HCT116 (cell line): Measurements from ENCODE around the gene EXOSC7. TPM values are rescaled to one million over a fixed set of nuclear protein-coding genes. Genes with fewer than 3 reads are reported as not detected.

Experiments used
- ATAC-seq: fragments of 200-7000 bp; cut with Tn5 transposase; 2 replicates; pipeline ENCODE4 v1.9.1; 2020; ENCODE audit warnings: mild to moderate bottlenecking, moderate library complexity
- BruUV-seq: library from RNA; stranded (reverse); fragments of 400-500 nt; replicated peaks from 2 replicates; lab custom pipeline; 2021; lab: Mats Ljungman, UMichigan
- CTCF ChIA-PET: fragments of 300-600 bp; sonication (Branson Sonifier 250); formaldehyde crosslinking; loops from one replicate; lab custom pipeline; 2021; ENCODE audit warnings: antibody characterized with exemption; lab: Charles Lee
- POLR2A ChIA-PET: fragments of 300-600, 350-600 bp; sonication (Branson Sonifier 250); formaldehyde crosslinking; loops from one replicate; lab custom pipeline; 2021; ENCODE audit warnings: antibody characterized with exemption; lab: Charles Lee
- RAD21 ChIA-PET, 2 experiments: fragments of 300-600 bp; sonication (Branson Sonifier 250); formaldehyde crosslinking; loops; one replicate each; lab custom pipeline; 2023; ENCODE audit warnings: low total read pairs in 2 of 2; ENCODE audit not compliant: uncharacterized antibody in 2 of 2, unreplicated experiment in 2 of 2, low non-redundant PET in 1 of 2; lab: Charles Lee
- DNase-seq: peaks from one replicate; pipeline ENCODE4 v3.0.0-alpha.2; 2010; ENCODE audit warnings: low read depth, low spot score
- H2AFZ ChIP-seq: fragments of 200-600 bp; shearing (Covaris generic), sonication (generic); 2 replicates; pipeline ENCODE4 v1.6.1; 2017; ENCODE audit warnings: low read depth, mixed run types, mixed read lengths, antibody characterized with exemption, low read length; ENCODE audit not compliant: poor library complexity, severe bottlenecking
- H3K27ac ChIP-seq: 2 replicates; pipeline ENCODE4 v1.5.1; 2012; ENCODE audit warnings: low read depth, low read length
- H3K27me3 ChIP-seq: fragments of 200-600 bp; sonication (generic); 2 replicates; pipeline ENCODE4 v1.6.1; 2016; ENCODE audit warnings: mixed run types, low read length, mixed read lengths; ENCODE audit not compliant: insufficient read depth
- H3K36me3 ChIP-seq, 2 experiments: fragments of 200-500 bp in 1 of 2; fragments of 200-600 bp in 1 of 2; sonication (Bioruptor generic) in 1 of 2; sonication (generic) in 1 of 2; 2 replicates each; pipeline versions ENCODE4 v1.5.1 to v1.6.1; 2014 to 2016; ENCODE audit warnings: low read length in 2 of 2, inconsistent platforms in 1 of 2, mixed read lengths in 1 of 2, mixed run types in 1 of 2; ENCODE audit not compliant: insufficient read depth in 2 of 2, control insufficient read depth in 1 of 2
- H3K4me1 ChIP-seq, 2 experiments: fragments of 200-600 bp in 1 of 2; sonication (generic) in 1 of 2; 2 replicates each; pipeline versions ENCODE4 v1.5.1 to v1.6.1; 2012 to 2017; ENCODE audit warnings: low read length in 2 of 2, inconsistent platforms in 1 of 2, mild to moderate bottlenecking in 1 of 2, mixed read lengths in 1 of 2, mixed run types in 1 of 2, moderate library complexity in 1 of 2; ENCODE audit not compliant: insufficient read depth in 2 of 2, control insufficient read depth in 1 of 2
- H3K4me2 ChIP-seq: fragments of 200-600 bp; sonication (generic); 2 replicates; pipeline ENCODE4 v1.6.1; 2017; ENCODE audit warnings: mixed run types, low read length, mixed read lengths
- H3K4me3 ChIP-seq, 2 experiments: fragments of 200-600 bp in 1 of 2; sonication (generic) in 1 of 2; replicated peaks in 1 of 2; 2 replicates each; pipeline ENCODE4 v1.5.1; 2011 to 2016; ENCODE audit warnings: low read length in 2 of 2, control low read depth in 1 of 2, low read depth in 1 of 2, mild to moderate bottlenecking in 1 of 2, mixed read lengths in 1 of 2, mixed run types in 1 of 2
- H3K79me2 ChIP-seq: fragments of 200-600 bp; sonication (generic); 2 replicates; pipeline ENCODE4 v1.6.1; 2017; ENCODE audit warnings: mild to moderate bottlenecking, mixed run types, low read length, moderate library complexity, mixed read lengths; ENCODE audit not compliant: insufficient read depth
- H3K9ac ChIP-seq: fragments of 200-600 bp; sonication (generic); 2 replicates; pipeline ENCODE4 v1.6.1; 2016; ENCODE audit warnings: low read length, mixed read lengths
- H3K9me2 ChIP-seq: fragments of 200-600 bp; sonication (generic), shearing (Covaris generic); 2 replicates; pipeline ENCODE4 v1.6.1; 2017; ENCODE audit warnings: mixed run types, mild to moderate bottlenecking, moderate library complexity; ENCODE audit not compliant: insufficient read depth
- H3K9me3 ChIP-seq, 2 experiments: fragments of 200-500 bp in 1 of 2; fragments of 200-600 bp in 1 of 2; sonication (Bioruptor generic) in 1 of 2; sonication (generic) in 1 of 2; 2 replicates each; pipeline ENCODE4 v1.6.1; 2014 to 2017; ENCODE audit warnings: low read length in 2 of 2, mixed read lengths in 2 of 2, inconsistent platforms in 1 of 2, low read depth in 1 of 2, mild to moderate bottlenecking in 1 of 2, mixed run types in 1 of 2, moderate library complexity in 1 of 2; ENCODE audit not compliant: control insufficient read depth in 1 of 2, insufficient read depth in 1 of 2
- H4K20me1 ChIP-seq: fragments of 200-600 bp; sonication (generic), shearing (Covaris generic); 2 replicates; pipeline ENCODE4 v1.6.1; 2017; ENCODE audit warnings: mixed run types, mild to moderate bottlenecking, moderate library complexity; ENCODE audit not compliant: insufficient read depth
- ATF3 ChIP-seq: IDR thresholded peaks from 2 replicates; pipeline ENCODE4 v1.6.1; 2012
- CEBPB ChIP-seq: IDR thresholded peaks from 2 replicates; pipeline ENCODE4 v1.6.1; 2012; ENCODE audit warnings: low read depth
- ELF1 ChIP-seq: IDR thresholded peaks from 2 replicates; pipeline ENCODE4 v1.6.1; 2012; ENCODE audit warnings: low read depth, borderline replicate concordance
- EZH2 ChIP-seq: fragments of 200-600 bp; sonication (generic); IDR thresholded peaks from 2 replicates; pipeline ENCODE4 v1.6.1; 2017; ENCODE audit warnings: antibody characterized with exemption, mixed run types
- FOSL1 ChIP-seq: IDR thresholded peaks from 2 replicates; pipeline ENCODE4 v1.6.1; 2012; ENCODE audit warnings: low read depth
- POLR2A ChIP-seq: IDR thresholded peaks from 2 replicates; pipeline ENCODE4 v1.7.0; 2011; ENCODE audit warnings: borderline replicate concordance; ENCODE audit not compliant: insufficient read depth, insufficient read length; ENCODE audit errors: extremely low read depth
- SIN3A ChIP-seq: IDR thresholded peaks from 2 replicates; pipeline ENCODE4 v1.6.1; 2012; ENCODE audit warnings: low read depth
- SRF ChIP-seq: IDR thresholded peaks from 2 replicates; pipeline ENCODE4 v1.6.1; 2012; ENCODE audit warnings: low read depth
- TCF7L2 ChIP-seq: IDR thresholded peaks from 2 replicates; pipeline ENCODE4 v1.7.0; 2011; ENCODE audit warnings: borderline replicate concordance, inconsistent platforms; ENCODE audit not compliant: insufficient read depth, insufficient read length; ENCODE audit errors: extremely low read depth
- YY1 ChIP-seq: IDR thresholded peaks from 2 replicates; pipeline ENCODE4 v1.6.1; 2011; ENCODE audit warnings: low read length, low read depth, moderate library complexity, mild to moderate bottlenecking; ENCODE audit not compliant: insufficient replicate concordance; ENCODE audit errors: extremely low read depth
- ZNF274 ChIP-seq: fragments of 200-500 bp; sonication (Bioruptor generic); IDR thresholded peaks from 2 replicates; pipeline ENCODE4 v1.6.1; 2014; ENCODE audit warnings: mild to moderate bottlenecking, low read depth, low read length, inconsistent platforms
- intact Hi-C: fragments of 100-400 bp; cut with micrococcal nuclease; formaldehyde crosslinking; loops from 2 replicates; pipeline ENCODE4 v1.10.0; 2022
- total RNA-seq: library from RNA; stranded (reverse); gene quantifications from one replicate; pipeline ENCODE4 v1.2.1, GENCODE V29; 2021; ENCODE audit not compliant: unreplicated experiment
- TF ChIP-seq, protein P1 (sequence below): IDR thresholded peaks from 2 replicates; pipeline ENCODE4 v1.6.1; 2011; ENCODE audit warnings: mild to moderate bottlenecking, low read length, moderate library complexity; ENCODE audit not compliant: insufficient replicate concordance; ENCODE audit errors: extremely low read depth
- TF ChIP-seq, protein P2 (sequence below), 3 experiments: fragments of 200-600 bp in 1 of 3; sonication (generic) in 1 of 3; IDR thresholded peaks in 2 of 3; conservative IDR thresholded peaks in 1 of 3; 2 replicates each; pipeline ENCODE4 v1.5.1; 2012 to 2017; ENCODE audit warnings: low read depth in 2 of 3, low read length in 2 of 3, antibody characterized with exemption in 1 of 3, borderline replicate concordance in 1 of 3, control low read depth in 1 of 3, mild to moderate bottlenecking in 1 of 3, mixed read lengths in 1 of 3, mixed run types in 1 of 3, moderate library complexity in 1 of 3; ENCODE audit not compliant: insufficient read depth in 1 of 3
- TF ChIP-seq, protein P3 (sequence below): IDR thresholded peaks from 2 replicates; pipeline ENCODE4 v1.6.1; 2012; ENCODE audit warnings: low read depth
- TF ChIP-seq, protein P4 (sequence below): IDR thresholded peaks from 2 replicates; pipeline ENCODE4 v1.6.1; 2012

The EXOSC7 gene
- total RNA-seq, 1 experiment from 2014 or later, result 72.6 TPM

GRCh38 chr3:45048244-45048643 is 72.2 kb downstream of the EXOSC7 start:
- Histone ChIP-seq H3K9ac (no peak overlapping the region), H4K20me1 (no peaks in the 10 kb centered on the region), H3K4me2 (no peak overlapping the region), H3K4me3 (no peak overlapping the region), H3K36me3 (no peaks in the 10 kb centered on the region), H3K9me3 (no peaks in the 10 kb centered on the region), H2AFZ (no peak overlapping the region), H3K27ac (no peak overlapping the region), H3K4me1 (peaks cover 5 to 8% of the 10 kb centered on the region in 2 experiments; a peak in 3 of 4 replicates), H3K79me2 (no peaks in the 10 kb centered on the region), H3K27me3 (no peaks in the 10 kb centered on the region), H3K9me2 (no peaks in the 10 kb centered on the region)
- ChIA-PET RAD21 (no interaction called here), CTCF (interaction anchor here (1.2 kb wide), 1 partner anchor 8 kb away, joined by 3 read pairs; no protein-coding TSS in a partner anchor), POLR2A (no interaction called here)
- TF ChIP-seq CEBPB (no peak), POLR2A (no peak), ELF1 (no peak), TCF7L2 (no peak), SRF (no peak), EZH2 (no peak), SIN3A (no peak), YY1 (no peak), ZNF274 (no peak), FOSL1 (no peak), ATF3 (no peak)
- TF ChIP-seq, protein P1, sequence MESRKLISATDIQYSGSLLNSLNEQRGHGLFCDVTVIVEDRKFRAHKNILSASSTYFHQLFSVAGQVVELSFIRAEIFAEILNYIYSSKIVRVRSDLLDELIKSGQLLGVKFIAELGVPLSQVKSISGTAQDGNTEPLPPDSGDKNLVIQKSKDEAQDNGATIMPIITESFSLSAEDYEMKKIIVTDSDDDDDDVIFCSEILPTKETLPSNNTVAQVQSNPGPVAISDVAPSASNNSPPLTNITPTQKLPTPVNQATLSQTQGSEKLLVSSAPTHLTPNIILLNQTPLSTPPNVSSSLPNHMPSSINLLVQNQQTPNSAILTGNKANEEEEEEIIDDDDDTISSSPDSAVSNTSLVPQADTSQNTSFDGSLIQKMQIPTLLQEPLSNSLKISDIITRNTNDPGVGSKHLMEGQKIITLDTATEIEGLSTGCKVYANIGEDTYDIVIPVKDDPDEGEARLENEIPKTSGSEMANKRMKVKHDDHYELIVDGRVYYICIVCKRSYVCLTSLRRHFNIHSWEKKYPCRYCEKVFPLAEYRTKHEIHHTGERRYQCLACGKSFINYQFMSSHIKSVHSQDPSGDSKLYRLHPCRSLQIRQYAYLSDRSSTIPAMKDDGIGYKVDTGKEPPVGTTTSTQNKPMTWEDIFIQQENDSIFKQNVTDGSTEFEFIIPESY, result no peak
- TF ChIP-seq, protein P2, sequence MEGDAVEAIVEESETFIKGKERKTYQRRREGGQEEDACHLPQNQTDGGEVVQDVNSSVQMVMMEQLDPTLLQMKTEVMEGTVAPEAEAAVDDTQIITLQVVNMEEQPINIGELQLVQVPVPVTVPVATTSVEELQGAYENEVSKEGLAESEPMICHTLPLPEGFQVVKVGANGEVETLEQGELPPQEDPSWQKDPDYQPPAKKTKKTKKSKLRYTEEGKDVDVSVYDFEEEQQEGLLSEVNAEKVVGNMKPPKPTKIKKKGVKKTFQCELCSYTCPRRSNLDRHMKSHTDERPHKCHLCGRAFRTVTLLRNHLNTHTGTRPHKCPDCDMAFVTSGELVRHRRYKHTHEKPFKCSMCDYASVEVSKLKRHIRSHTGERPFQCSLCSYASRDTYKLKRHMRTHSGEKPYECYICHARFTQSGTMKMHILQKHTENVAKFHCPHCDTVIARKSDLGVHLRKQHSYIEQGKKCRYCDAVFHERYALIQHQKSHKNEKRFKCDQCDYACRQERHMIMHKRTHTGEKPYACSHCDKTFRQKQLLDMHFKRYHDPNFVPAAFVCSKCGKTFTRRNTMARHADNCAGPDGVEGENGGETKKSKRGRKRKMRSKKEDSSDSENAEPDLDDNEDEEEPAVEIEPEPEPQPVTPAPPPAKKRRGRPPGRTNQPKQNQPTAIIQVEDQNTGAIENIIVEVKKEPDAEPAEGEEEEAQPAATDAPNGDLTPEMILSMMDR (IDR thresholded peaks at IDR 0.05 in 2 of 3, conservative IDR thresholded peaks at IDR 0.05 in 1 of 3; ENCODE audit: borderline replicate concordance in 1 of 3, insufficient read depth in 1 of 3, low read depth in 2 of 3, low read length in 2 of 3), result no peak
- TF ChIP-seq, protein P3, sequence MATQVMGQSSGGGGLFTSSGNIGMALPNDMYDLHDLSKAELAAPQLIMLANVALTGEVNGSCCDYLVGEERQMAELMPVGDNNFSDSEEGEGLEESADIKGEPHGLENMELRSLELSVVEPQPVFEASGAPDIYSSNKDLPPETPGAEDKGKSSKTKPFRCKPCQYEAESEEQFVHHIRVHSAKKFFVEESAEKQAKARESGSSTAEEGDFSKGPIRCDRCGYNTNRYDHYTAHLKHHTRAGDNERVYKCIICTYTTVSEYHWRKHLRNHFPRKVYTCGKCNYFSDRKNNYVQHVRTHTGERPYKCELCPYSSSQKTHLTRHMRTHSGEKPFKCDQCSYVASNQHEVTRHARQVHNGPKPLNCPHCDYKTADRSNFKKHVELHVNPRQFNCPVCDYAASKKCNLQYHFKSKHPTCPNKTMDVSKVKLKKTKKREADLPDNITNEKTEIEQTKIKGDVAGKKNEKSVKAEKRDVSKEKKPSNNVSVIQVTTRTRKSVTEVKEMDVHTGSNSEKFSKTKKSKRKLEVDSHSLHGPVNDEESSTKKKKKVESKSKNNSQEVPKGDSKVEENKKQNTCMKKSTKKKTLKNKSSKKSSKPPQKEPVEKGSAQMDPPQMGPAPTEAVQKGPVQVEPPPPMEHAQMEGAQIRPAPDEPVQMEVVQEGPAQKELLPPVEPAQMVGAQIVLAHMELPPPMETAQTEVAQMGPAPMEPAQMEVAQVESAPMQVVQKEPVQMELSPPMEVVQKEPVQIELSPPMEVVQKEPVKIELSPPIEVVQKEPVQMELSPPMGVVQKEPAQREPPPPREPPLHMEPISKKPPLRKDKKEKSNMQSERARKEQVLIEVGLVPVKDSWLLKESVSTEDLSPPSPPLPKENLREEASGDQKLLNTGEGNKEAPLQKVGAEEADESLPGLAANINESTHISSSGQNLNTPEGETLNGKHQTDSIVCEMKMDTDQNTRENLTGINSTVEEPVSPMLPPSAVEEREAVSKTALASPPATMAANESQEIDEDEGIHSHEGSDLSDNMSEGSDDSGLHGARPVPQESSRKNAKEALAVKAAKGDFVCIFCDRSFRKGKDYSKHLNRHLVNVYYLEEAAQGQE, result no peak
- TF ChIP-seq, protein P4, sequence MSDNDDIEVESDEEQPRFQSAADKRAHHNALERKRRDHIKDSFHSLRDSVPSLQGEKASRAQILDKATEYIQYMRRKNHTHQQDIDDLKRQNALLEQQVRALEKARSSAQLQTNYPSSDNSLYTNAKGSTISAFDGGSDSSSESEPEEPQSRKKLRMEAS, result no peak
- DNase-seq, result no peak
- no TSS peak for BruUV-seq
- intact Hi-C loops, result no loop called here
- no peak for ATAC-seq
